A549 (cell line): Measurements from ENCODE around the gene S100A7A.

Source experiments
- CBX8 ChIP-seq: fragments of 200-600 bp; sonication (generic); IDR thresholded peaks from 2 replicates; pipeline ENCODE4 v1.6.1; 2016
- CTCF ChIP-seq: fragments of >200 bp; sonication (Bioruptor Twin); formaldehyde crosslinking; IDR thresholded peaks from 3 replicates; pipeline ENCODE4 v1.5.1; 2016
- FOSL2 ChIP-seq, 2 experiments: fragments of 450-650 bp in 1 of 2; fragments of >200 bp in 1 of 2; sonication (Bioruptor Twin) in 1 of 2; formaldehyde crosslinking; IDR thresholded peaks; 2 replicates each; pipeline versions ENCODE4 v1.5.0 to v1.6.1; 2016 to 2020; ENCODE audit warnings: mild to moderate bottlenecking in 1 of 2, moderate library complexity in 1 of 2
- MAZ ChIP-seq: fragments of 150-350 bp; IDR thresholded peaks from 2 replicates; pipeline ENCODE4 v1.6.1; 2014; ENCODE audit warnings: antibody characterized with exemption, low read depth, low read length, borderline replicate concordance
- RFX5 ChIP-seq: fragments of 450-650 bp; IDR thresholded peaks from 2 replicates; pipeline ENCODE4 v1.7.1; 2014; ENCODE audit warnings: antibody characterized with exemption, mild to moderate bottlenecking, moderate library complexity
- SMC3 ChIP-seq: fragments of >200 bp; sonication (Bioruptor Twin); formaldehyde crosslinking; IDR thresholded peaks from 3 replicates; pipeline ENCODE4 v1.6.1; 2018; ENCODE audit warnings: inconsistent platforms

GRCh38 chr1:153429266-153430165, 13.2 kb downstream of the S100A7A start:
- TF ChIP-seq FOSL2 (IDR thresholded peaks at IDR 0.05) (no peak), FOSL2 (CRISPR knock-in tag; IDR thresholded peaks at IDR 0.05) (no peak), CBX8 (no peak), CTCF (no peak), MAZ (no peak), SMC3 (no peak), RFX5 (no peak)
